Endodermal cell (in vitro differentiated cells): ENCODE results near the gene COPZ1. TPM values are rescaled to one million over a fixed set of nuclear protein-coding genes. Genes with fewer than 3 reads are reported as not detected.

Experiments used
- DNase-seq: peaks from one replicate; pipeline ENCODE4 v3.0.0-alpha.2; 2017
- H3K27ac ChIP-seq: 2 replicates; pipeline ENCODE4 v1.5.1; 2013; ENCODE audit warnings: mild to moderate bottlenecking, low read depth, low read length, moderate library complexity
- H3K27me3 ChIP-seq: 2 replicates; pipeline ENCODE4 v1.6.1; 2013; ENCODE audit warnings: mild to moderate bottlenecking, low read length, moderate library complexity; ENCODE audit not compliant: insufficient read depth, control insufficient read depth, poor library complexity, severe bottlenecking
- H3K36me3 ChIP-seq: 2 replicates; pipeline ENCODE4 v1.7.0; 2013; ENCODE audit warnings: mild to moderate bottlenecking, low read length, moderate library complexity; ENCODE audit not compliant: control insufficient read depth, insufficient read depth
- H3K4me1 ChIP-seq: one replicate; pipeline ENCODE4 v1.7.0; 2013; ENCODE audit warnings: low read length; ENCODE audit not compliant: control insufficient read depth, insufficient read depth
- H3K4me3 ChIP-seq: 2 replicates; pipeline ENCODE4 v1.5.1; 2013; ENCODE audit warnings: mild to moderate bottlenecking, low read length, moderate library complexity
- H3K9ac ChIP-seq: 2 replicates; pipeline ENCODE4 v1.6.1; 2013; ENCODE audit warnings: mild to moderate bottlenecking, low read length, moderate library complexity; ENCODE audit not compliant: poor library complexity, severe bottlenecking; ENCODE audit errors: extremely low read depth
- H3K9me3 ChIP-seq: 2 replicates; pipeline ENCODE4 v1.6.1; 2013; ENCODE audit warnings: mild to moderate bottlenecking, low read length, moderate library complexity; ENCODE audit not compliant: control insufficient read depth
- H3K27ac Mint-ChIP-seq: 2 replicates; pipeline ENCODE4 v1.8.0; 2020; ENCODE audit warnings: mixed read lengths
- H3K27me3 Mint-ChIP-seq: 2 replicates; pipeline ENCODE4 v1.8.0; 2021; ENCODE audit warnings: mild to moderate bottlenecking, mixed read lengths; ENCODE audit not compliant: insufficient read depth
- H3K36me3 Mint-ChIP-seq: 2 replicates; pipeline ENCODE4 v1.8.0; 2020; ENCODE audit warnings: low read depth, mixed read lengths
- H3K4me1 Mint-ChIP-seq: 2 replicates; pipeline ENCODE4 v1.8.0; 2020; ENCODE audit warnings: mixed read lengths
- H3K4me3 Mint-ChIP-seq: 2 replicates; pipeline ENCODE4 v1.8.0; 2020; ENCODE audit warnings: mild to moderate bottlenecking, moderate library complexity, mixed read lengths
- H3K9me3 Mint-ChIP-seq: 2 replicates; pipeline ENCODE4 v1.8.0; 2020; ENCODE audit warnings: mild to moderate bottlenecking, mixed read lengths
- WGBS, 2 experiments: methylation state at CpG; one replicate each; pipeline versions ENCODE4 v1.1.5 to v1.1.7; 2013; ENCODE audit warnings: missing lambda C conversion rate in 2 of 2, mixed read lengths in 1 of 2; ENCODE audit not compliant: insufficient coverage in 1 of 2, insufficient read length in 1 of 2; 5-methylcytosine and 5-hydroxymethylcytosine counted together
- total RNA-seq, 2 donors: library from RNA; stranded (reverse); fragmentation: NEBNext Ultra II Directional in 1 of 2; extraction: Animal tissue kit (Norgen Biotek cat#: 25700) in 1 of 2; gene quantifications; 2 replicates in 1 of 2; 3 replicates in 1 of 2; pipeline ENCODE4 v1.2.1, GENCODE V29; 2021
- TF ChIP-seq, protein P1 (sequence below): fragments of 200-600 bp; sonication (generic); conservative IDR thresholded peaks from 2 replicates; pipeline ENCODE4 v1.5.0; 2021; ENCODE audit warnings: antibody characterized with exemption, mild to moderate bottlenecking

Gene COPZ1
- total RNA-seq, 2 donors from 2014 or later: 153 to 183 TPM

DNA sequence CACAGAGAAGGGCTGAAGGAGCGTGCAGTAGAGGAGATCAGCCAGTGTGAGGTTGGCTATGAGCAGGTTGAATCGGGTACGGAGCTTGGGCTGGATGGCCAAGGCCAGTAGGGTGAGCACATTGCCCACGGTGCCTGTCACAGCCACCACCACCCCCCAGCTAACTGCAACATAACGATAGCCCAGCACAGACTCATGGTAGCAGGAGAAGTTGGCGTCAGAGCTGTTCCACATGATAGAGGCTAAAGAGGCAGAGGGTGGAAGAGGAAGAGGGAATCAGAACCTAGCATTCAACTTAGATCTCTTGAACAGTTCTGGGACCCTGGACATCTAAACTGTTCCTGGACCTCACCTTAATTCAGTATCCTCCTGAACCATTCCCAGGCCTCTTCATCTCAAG, 38.7 kb downstream of the COPZ1 start:
- H3K4me1 Mint-ChIP-seq: peaks cover 6% of the 10 kb centered on the region
- Histone ChIP-seq H3K4me3 (no peak overlapping the region), H3K9ac (no peak overlapping the region), H3K9me3 (no peaks in the 10 kb centered on the region), H3K4me1 (peaks cover 3% of the 10 kb centered on the region), H3K36me3 (no peaks in the 10 kb centered on the region), H3K27me3 (peaks cover 9% of the 10 kb centered on the region), H3K27ac (no peak overlapping the region)
- no peak overlapping the region for H3K27ac Mint-ChIP-seq
- TF ChIP-seq, protein P1, sequence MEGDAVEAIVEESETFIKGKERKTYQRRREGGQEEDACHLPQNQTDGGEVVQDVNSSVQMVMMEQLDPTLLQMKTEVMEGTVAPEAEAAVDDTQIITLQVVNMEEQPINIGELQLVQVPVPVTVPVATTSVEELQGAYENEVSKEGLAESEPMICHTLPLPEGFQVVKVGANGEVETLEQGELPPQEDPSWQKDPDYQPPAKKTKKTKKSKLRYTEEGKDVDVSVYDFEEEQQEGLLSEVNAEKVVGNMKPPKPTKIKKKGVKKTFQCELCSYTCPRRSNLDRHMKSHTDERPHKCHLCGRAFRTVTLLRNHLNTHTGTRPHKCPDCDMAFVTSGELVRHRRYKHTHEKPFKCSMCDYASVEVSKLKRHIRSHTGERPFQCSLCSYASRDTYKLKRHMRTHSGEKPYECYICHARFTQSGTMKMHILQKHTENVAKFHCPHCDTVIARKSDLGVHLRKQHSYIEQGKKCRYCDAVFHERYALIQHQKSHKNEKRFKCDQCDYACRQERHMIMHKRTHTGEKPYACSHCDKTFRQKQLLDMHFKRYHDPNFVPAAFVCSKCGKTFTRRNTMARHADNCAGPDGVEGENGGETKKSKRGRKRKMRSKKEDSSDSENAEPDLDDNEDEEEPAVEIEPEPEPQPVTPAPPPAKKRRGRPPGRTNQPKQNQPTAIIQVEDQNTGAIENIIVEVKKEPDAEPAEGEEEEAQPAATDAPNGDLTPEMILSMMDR: no peak
- peaks cover 38% of the 10 kb centered on the region for H3K27me3 Mint-ChIP-seq
- no peak for DNase-seq
- no peak overlapping the region for H3K4me3 Mint-ChIP-seq
- H3K36me3 Mint-ChIP-seq: no peaks in the 10 kb centered on the region
- H3K9me3 Mint-ChIP-seq: no peaks in the 10 kb centered on the region
- 71 to 87% methylated on average over 1 to 6 of the region's 6 CpGs for WGBS, 2 experiments

DNA sequence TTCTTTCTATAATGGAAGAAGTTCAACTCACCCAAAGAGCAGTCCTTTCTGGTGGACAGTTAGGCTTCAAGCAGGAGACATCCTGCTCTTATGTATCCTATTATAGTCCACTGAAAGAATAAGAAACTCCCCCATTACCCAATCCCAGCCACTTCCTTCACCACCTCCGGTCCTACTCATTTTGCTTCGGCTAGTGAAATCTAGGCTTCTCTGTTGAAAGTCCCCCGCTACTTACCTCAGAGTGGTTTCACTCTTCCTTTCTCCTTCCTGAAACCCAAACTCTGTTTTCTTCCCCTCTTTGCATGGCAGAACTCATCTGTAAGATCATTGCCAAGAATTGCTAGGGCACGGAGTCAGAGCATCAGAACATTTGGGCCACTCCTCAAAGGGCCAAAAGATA, 39.5 kb downstream of the COPZ1 start, which contains the start of gene GPR84:
Gene GPR84, minus strand, starts transcription at position 74 of the 400 bp plus-strand sequence. CDS start 635 bp downstream, outside the sequence.
- Mint-ChIP-seq H3K27ac (no peak within 1 kb of the TSS), H3K27me3 (peaks cover 45% of the 10 kb centered on the region), H3K36me3 (no peaks in the 10 kb centered on the region), H3K9me3 (no peaks in the 10 kb centered on the region), H3K4me3 (no peak within 1 kb of the TSS), H3K4me1 (peaks cover 13% of the 10 kb centered on the region)
- H3K27me3 ChIP-seq: peaks cover 12% of the 10 kb centered on the region
- no peaks in the 10 kb centered on the region for H3K9me3 ChIP-seq
- no peak within 1 kb of the TSS for H3K4me3 ChIP-seq
- H3K36me3 ChIP-seq: no peaks in the 10 kb centered on the region
- DNase-seq: no peak
- TF ChIP-seq, protein P1: no peak
- H3K9ac ChIP-seq: no peak within 1 kb of the TSS
- no peak within 1 kb of the TSS for H3K27ac ChIP-seq
- WGBS, 2 experiments: 91 to 97% methylated on average over 3 to 4 of the region's 4 CpGs
- H3K4me1 ChIP-seq: peaks cover 3% of the 10 kb centered on the region

DNA sequence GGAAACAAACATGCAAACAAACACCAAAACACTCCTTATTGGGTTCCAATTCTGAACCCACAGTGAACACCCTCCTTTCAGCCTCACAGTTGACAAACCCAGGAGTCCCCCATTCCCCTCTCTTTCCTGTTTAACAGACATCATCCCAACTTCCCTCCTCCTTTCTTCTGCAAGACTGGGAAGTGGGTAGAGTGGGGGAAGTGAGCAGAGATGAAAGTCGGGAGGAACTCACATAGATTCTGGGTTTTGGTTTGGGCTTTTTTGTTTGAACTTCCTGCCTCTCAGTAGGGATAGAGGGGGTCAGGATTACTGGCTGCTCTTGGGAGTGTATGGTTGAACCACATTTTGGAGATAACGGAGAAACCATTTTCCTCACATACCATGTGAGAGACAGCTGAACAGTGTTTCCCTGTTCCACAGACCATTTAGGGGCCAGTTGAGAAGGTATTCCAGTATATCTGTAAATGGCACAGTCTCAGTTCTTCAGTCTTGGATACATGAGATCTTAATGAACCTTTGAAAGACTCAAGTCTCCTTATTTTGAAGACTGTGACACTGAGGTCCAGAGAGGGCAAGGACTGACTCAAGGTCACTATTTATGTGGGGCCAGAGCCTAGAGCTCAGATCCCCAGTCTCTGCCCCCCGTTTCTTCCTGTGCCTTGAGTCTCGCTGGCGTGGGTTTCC, 43.2 kb downstream of the COPZ1 start:
- Mint-ChIP-seq H3K36me3 (peaks cover 10% of the 10 kb centered on the region), H3K4me1 (peaks cover 10% of the 10 kb centered on the region), H3K4me3 (no peak overlapping the region), H3K27ac (no peak overlapping the region), H3K9me3 (no peaks in the 10 kb centered on the region), H3K27me3 (peaks cover 64% of the 10 kb centered on the region)
- Histone ChIP-seq H3K27ac (peak overlapping the region; percentile 90), H3K9me3 (no peaks in the 10 kb centered on the region), H3K36me3 (no peaks in the 10 kb centered on the region), H3K4me1 (no peaks in the 10 kb centered on the region), H3K27me3 (peaks cover 17% of the 10 kb centered on the region), H3K9ac (peak overlapping the region; percentile 21), H3K4me3 (no peak overlapping the region)
- WGBS, 2 experiments: 10 to 40% methylated on average over 3 to 5 of the region's 5 CpGs
- no peak for DNase-seq
- TF ChIP-seq, protein P1: no peak
